HG02973 (cell line): ENCODE data around the gene UNC13C.

Experiments
- ATAC-seq: cut with Tn5 transposase; IDR thresholded peaks from one replicate; pipeline ENCODE4 v1.9.1; 2021; ENCODE audit warnings: moderate library complexity; ENCODE audit not compliant: unreplicated experiment

UNC13C gene

DNA sequence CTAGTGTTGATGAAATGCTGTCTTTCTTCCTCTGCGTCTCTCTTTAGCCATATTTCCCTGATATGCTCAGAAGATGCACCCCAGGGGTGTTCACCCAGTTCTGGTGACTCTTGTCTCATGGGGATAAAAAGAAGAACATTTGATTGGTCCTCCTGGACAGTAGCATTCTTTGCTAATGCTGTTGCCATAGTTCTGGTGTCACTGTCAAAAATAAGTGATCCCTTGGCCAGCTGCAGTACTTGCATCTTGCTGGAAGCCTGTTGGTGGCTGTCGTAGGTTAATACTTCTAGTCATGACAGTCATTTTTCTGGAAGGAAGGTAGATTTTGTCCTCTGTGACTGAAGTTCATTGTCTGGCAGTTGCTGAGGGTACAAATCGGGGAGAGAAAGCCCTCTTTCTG is 124.5 kb downstream of the UNC13C start:
- no peak for ATAC-seq

DNA sequence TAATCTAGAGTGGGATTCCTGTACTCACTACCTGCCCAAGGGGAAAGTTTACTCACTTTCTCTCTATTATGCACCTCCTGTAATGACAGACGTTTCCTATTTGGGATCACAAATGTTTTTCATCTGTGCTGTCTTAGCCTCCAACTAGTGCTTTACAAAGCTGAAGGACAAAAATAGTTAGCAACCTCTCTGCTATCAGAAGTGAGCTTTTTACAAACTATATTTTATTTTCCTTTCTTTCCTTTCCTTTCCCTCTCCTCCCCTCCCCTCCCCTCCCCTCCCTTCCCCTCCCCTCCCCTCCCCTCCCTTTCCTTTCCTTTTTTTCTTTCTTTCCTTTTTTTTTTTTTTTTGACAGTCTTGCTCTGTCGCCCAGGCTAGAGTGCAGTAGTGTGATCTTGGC is 130.8 kb downstream of the UNC13C start:
- no peak for ATAC-seq

DNA sequence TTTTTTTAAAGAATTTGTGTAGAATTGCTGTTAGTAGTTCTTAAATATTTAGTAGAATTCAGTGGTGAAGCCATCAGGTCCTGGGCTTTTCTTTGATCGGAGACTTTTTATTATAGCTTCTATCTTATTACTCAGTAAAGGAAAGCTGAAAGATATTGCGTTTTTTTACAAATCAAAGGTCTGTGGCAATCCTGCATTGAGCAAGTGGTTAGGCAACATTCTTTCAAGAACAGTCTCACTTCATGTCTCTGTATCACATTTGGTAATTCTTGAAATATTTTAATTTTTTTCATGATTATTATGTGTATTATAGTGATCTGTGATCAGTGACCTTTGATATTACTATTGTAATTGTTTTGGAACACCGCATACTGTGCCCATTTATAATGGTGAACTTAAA is 140.8 kb downstream of the UNC13C start:
- ATAC-seq, result no peak

- ATAC-seq, result no peak
Observed at GRCh38 chr15:54120949-54121463, 142.8 kb downstream of the UNC13C start.

GRCh38 chr15:54127574-54127973 is 149.3 kb downstream of the UNC13C start:
- ATAC-seq, result no peak

DNA sequence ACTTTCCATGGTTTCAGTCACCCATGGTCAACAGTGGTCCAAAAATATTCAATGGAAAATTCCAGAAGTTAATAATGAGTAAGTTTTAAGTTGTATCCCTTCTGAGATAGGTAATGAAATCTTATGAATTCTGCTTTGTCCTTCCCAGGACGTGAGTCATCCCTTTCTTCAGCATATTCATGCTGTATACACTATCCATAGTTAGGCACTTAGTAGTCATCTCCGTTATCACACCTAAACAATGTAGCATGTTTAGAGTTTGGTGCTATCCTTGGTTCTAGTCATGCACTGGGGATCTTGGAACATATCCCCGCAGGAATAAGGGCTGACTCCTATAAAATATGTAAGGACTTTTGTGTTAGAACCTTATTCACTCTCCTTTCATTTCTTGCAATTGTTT is 153.2 kb downstream of the UNC13C start:
- ATAC-seq, result no peak

DNA sequence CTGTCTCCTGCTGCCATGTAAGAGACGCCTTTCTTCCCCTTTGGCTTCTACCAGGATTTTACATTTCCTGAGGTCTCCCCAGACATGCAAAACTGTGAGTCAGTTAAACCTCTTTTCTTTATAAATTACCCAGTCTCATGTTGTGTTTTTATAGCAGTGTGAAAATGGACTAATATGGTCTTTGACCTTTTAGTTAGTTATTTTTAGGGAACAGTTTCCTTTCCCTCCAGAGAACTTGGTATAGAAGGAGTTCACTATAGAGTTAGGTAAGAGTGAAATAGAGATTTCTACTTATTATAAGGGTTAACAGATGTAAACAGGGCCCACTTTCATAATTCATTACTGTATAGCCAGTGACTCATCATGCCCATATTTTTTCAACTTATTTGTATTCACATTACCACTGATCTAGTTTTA is 170.9 kb downstream of the UNC13C start:
- no peak for ATAC-seq

GRCh38 chr15:54150255-54150654 is 172.0 kb downstream of the UNC13C start:
- ATAC-seq, result no peak

DNA sequence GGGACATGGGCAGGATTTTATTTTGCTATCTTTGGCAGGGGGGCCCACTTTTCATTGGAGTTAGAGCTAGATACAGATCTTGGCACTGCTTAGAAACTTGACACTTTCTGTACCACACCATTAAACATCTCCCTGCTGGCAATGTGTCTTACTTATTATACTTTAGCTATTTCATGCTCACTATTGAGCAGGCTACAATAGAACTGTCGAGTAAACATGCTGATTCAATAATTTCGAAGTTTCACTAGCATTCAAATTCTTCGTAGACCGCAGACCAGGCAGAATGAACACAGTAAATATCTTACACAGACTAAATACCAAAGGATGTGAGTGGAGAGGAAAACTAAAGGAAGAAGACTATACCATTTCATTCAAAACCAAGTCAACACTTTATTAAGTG is 180.8 kb downstream of the UNC13C start:
- no peak for ATAC-seq

DNA sequence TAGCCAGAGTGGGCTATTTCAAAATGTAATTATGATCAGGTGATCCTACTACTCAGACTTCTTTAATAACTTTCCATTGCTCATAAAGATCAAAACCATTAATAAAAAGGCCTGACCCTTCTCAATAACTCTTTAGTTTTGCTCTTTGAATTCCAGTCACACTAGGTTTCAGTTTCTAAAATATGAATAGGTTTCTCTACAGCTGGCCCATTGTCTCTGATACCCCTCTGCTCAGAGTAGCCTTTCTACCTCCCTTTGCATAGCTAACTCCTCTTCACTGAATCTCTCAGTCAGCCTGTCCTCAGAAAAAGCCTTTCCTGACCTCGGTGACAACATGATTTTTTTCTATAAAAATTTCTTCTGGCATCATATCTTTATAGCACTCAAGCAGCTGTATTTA is 209.1 kb downstream of the UNC13C start:
- ATAC-seq, result no peak

DNA sequence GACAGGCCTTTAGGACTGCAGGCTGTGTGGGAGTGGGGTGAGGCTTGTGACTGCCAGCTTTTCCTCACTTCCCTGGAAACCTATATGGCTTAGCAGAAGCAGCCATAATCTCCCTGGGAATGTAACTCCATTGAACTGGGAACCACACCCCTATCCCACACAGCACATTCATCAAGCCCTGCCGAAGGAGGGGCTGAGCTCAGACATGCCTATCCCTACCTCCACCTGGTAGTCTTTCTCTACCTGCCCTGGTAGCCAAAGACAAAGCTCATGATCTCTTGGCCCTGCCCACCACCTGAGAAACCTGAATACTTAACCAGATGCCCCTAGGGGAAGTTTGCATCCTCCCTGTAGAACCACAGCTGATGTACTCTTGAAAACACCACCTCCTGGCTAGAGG is 219.8 kb downstream of the UNC13C start:
- no peak for ATAC-seq

- ATAC-seq, result no peak
Observed at GRCh38 chr15:54206586-54207321, 228.5 kb downstream of the UNC13C start.

DNA sequence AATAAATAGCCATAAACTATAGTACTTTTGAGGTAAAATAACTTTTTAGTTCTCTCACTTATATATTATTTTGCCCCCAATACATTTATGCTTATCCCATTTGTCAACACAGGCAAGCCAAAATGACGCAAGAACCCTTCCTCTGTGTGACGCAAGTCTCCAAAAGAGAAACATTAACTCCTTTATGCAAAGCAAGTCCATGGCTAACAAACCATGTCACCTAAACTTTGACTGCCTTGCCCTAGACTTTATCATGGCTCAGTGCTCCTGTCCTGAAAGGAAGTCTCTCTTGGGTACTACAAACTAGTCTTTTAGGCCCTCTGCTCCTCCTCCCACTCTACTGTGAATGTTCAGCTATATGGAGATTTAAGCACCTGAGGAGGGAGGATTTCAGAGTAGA is 230.5 kb downstream of the UNC13C start:
- ATAC-seq, result no peak

- ATAC-seq, result no peak
Observed at GRCh38 chr15:54212635-54213034, 234.4 kb downstream of the UNC13C start.

DNA sequence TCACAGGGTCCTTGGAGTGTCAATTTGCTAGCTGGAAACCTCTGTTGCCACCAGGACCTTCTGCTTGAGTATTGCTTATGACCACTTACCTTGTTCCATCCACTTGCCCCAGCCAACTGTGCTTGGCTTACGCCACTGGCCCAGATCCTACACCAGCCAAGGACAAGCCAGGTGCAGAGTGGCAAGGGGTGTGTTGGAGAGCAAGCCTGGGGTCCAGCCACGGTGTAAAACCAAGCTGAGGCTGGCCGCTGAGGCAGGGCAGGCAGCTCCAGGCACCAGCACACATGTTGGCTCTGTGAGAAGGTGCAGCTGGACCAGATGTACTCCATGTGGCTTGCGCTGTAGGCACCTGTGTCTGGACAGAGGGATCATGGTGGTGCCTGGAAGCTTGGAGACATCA is 248.2 kb downstream of the UNC13C start:
- ATAC-seq, result no peak

GRCh38 chr15:54227569-54227968 is 249.3 kb downstream of the UNC13C start:
- ATAC-seq, result no peak

GRCh38 chr15:54250326-54250725 is 272.1 kb downstream of the UNC13C start:
- ATAC-seq, result no peak

DNA sequence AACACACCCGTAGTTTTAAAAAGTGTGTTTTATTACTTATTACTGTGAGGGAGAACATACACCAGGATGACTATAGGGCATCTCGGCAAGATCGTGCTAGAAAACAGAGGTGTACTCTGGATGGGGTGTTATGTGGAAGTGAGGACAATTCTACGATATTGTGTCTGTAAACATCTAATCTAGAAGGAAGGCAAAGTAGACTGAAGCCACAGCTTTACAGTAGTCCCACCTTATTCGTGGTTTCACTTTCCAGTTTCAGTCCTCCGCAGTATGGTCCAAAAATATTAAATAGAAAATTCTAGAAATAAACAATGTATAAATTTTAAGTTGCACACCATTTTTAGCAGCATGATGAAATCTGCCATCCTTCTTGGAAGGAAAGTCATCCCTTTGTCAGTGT is 277.9 kb downstream of the UNC13C start:
- no peak for ATAC-seq

DNA sequence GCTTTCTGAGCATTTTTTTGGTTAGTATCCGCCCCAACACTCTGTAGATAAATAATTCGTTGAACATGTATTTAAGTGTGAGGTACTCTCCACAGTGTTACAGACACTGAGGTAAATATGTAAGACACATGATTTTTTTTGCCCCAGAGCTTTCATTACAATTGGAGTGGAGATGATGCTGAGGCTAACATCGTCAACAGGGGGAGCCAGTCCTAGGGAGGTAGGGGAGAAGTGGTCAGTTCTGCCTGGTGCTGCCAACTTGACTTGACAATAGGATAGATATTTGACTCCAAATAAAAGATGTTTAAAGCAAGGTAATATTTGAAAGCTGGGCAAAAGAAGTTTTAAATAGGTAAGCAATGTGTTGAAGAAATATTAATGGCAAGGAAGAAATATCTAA is 295.7 kb downstream of the UNC13C start:
- no peak for ATAC-seq

GRCh38 chr15:54277834-54278233 is 299.6 kb downstream of the UNC13C start:
- no peak for ATAC-seq

GRCh38 chr15:54280726-54281125 is 302.5 kb downstream of the UNC13C start:
- no peak for ATAC-seq

DNA sequence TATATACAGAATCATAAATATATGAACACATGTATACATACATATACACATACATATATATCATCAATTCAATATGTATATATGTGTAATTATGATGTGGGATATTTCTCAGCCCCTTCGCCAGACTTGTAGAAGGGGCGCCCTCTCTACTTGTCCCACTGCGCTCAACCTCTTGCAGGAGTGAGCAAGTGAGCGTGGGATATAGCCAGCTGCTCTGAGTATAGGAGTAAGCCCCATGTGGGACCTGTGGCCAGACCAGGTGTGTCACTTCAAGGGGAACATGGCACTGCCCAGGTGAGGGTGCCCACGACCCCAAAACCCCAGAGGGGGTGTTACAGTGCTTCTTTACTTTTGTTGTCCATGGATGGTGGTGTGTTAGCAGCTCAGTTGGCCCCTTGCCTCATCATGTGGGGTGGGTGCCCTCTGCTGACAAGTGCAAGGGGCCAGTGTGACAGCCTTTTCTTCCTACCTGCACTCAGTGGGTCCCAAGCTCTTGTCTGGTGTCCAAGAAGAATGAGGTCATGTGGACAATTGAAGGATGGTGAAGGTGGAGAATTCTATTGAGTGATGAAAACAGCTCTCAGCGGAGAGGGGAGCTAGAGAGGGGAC is 304.1 kb downstream of the UNC13C start:
- no peak for ATAC-seq

GRCh38 chr15:54288049-54288448 is 309.8 kb downstream of the UNC13C start:
- no peak for ATAC-seq
